ENCODE measurements around the gene OSGEP. TPM values are rescaled to one million over a fixed set of nuclear protein-coding genes. Genes with fewer than 3 reads are reported as not detected.

OSGEP gene
- total and polyA plus RNA-seq, 4 donors, result 35.5 to 54.1 (median 44.2) TPM

GRCh38 chr14:20421267-20421666 is 33.3 kb downstream of the OSGEP start:
- H3K27ac ChIP-seq (ENCODE audit: low read depth in 1 of 2, low read length in 1 of 2), result no peak overlapping the region
- H3K27me3 ChIP-seq (ENCODE audit: control insufficient read depth in 3 of 3, insufficient read depth in 3 of 3, low read length in 2 of 3), result no peaks in the 10 kb centered on the region
- no peak for TF ChIP-seq CTCF (IDR thresholded peaks at IDR 0.05; ENCODE audit: control extremely low read depth, extremely low read depth)
- H3K36me3 ChIP-seq (ENCODE audit: control insufficient read depth in 4 of 4, insufficient read depth in 4 of 4, low read length in 4 of 4), result no peaks in the 10 kb centered on the region
- DNase-seq (no peak), ATAC-seq (ENCODE audit: insufficient read depth, low FRiP score) (no peak)
- H3K4me1 ChIP-seq (ENCODE audit: control insufficient read depth in 5 of 5, insufficient read depth in 5 of 5, low read length in 5 of 5), result no peaks in the 10 kb centered on the region
- H3K9me3 ChIP-seq (ENCODE audit: control insufficient read depth in 4 of 4, insufficient read depth in 3 of 4, low read length in 3 of 4), result no peaks in the 10 kb centered on the region
- H3K9ac ChIP-seq (ENCODE audit: insufficient read depth in 1 of 2, low read length in 2 of 2), result no peak overlapping the region
- H3K4me3 ChIP-seq, result no peak overlapping the region
- 47 to 60% methylated on average over 2 of the region's 2 CpGs for WGBS, 2 donors

- DNase-seq, result no peak
- Histone ChIP-seq H3K27me3 (ENCODE audit: control insufficient read depth in 3 of 3, insufficient read depth in 3 of 3, low read length in 2 of 3) (no peaks in the 10 kb centered on the region), H3K9ac (ENCODE audit: insufficient read depth in 1 of 2, low read length in 2 of 2) (no peak overlapping the region), H3K4me3 (no peak overlapping the region), H3K9me3 (ENCODE audit: control insufficient read depth in 4 of 4, insufficient read depth in 3 of 4, low read length in 3 of 4) (no peaks in the 10 kb centered on the region), H3K4me1 (ENCODE audit: control insufficient read depth in 5 of 5, insufficient read depth in 5 of 5, low read length in 5 of 5) (peaks cover 0 to under 1% (median 0%) of the 10 kb centered on the region in 5 donors), H3K27ac (ENCODE audit: low read depth in 1 of 2, low read length in 1 of 2) (no peak overlapping the region), H3K36me3 (ENCODE audit: control insufficient read depth in 4 of 4, insufficient read depth in 4 of 4, low read length in 4 of 4) (no peaks in the 10 kb centered on the region)
- no peak for ATAC-seq (ENCODE audit: insufficient read depth, low FRiP score)
- TF ChIP-seq CTCF (IDR thresholded peaks at IDR 0.05; ENCODE audit: control extremely low read depth, extremely low read depth), result no peak
- WGBS, 2 donors, result 75 to 78% methylated on average over 1 of the region's 1 CpG
These were observed 35.2 kb downstream of the OSGEP start for GRCh38 chr14:20419419-20419818.

GRCh38 chr14:20418501-20418909 is 36.1 kb downstream of the OSGEP start:
- Histone ChIP-seq H3K27ac (ENCODE audit: low read depth in 1 of 2, low read length in 1 of 2) (no peak overlapping the region), H3K36me3 (ENCODE audit: control insufficient read depth in 4 of 4, insufficient read depth in 4 of 4, low read length in 4 of 4) (no peaks in the 10 kb centered on the region), H3K9ac (ENCODE audit: insufficient read depth in 1 of 2, low read length in 2 of 2) (no peak overlapping the region), H3K27me3 (ENCODE audit: control insufficient read depth in 3 of 3, insufficient read depth in 3 of 3, low read length in 2 of 3) (no peaks in the 10 kb centered on the region), H3K4me1 (ENCODE audit: control insufficient read depth in 5 of 5, insufficient read depth in 5 of 5, low read length in 5 of 5) (peaks cover 0 to 6% (median 5%) of the 10 kb centered on the region in 5 donors), H3K9me3 (ENCODE audit: control insufficient read depth in 4 of 4, insufficient read depth in 3 of 4, low read length in 3 of 4) (no peaks in the 10 kb centered on the region), H3K4me3 (no peak overlapping the region)
- no peak for DNase-seq
- no peak for ATAC-seq (ENCODE audit: insufficient read depth, low FRiP score)
- TF ChIP-seq CTCF (IDR thresholded peaks at IDR 0.05; ENCODE audit: control extremely low read depth, extremely low read depth), result no peak
- WGBS, 2 donors, result 91 to 92% methylated on average over 2 of the region's 2 CpGs

Data from lung (tissue), 12 donors.